Thyroid gland (tissue), 4 donors: Measurements from ENCODE around the gene EXOC4.

ENCODE experiments used
- POLR2A ChIP-seq, 2 donors: fragments of 450-650 bp; IDR thresholded peaks; one replicate each; pipeline ENCODE4 v1.6.1; 2017; ENCODE audit warnings: antibody characterized with exemption in 2 of 2, mild to moderate bottlenecking in 2 of 2, moderate library complexity in 1 of 2
- TF ChIP-seq, protein P1 (sequence below), 6 experiments: fragments of 200-600 bp in 3 of 6; fragments of 450-650 bp in 3 of 6; sonication (generic) in 3 of 6; IDR thresholded peaks; one replicate each; pipeline ENCODE4 v1.5.1; 2016 to 2019; ENCODE audit warnings: antibody characterized with exemption in 6 of 6, mild to moderate bottlenecking in 2 of 6, inconsistent platforms in 1 of 6, moderate library complexity in 1 of 6

DNA sequence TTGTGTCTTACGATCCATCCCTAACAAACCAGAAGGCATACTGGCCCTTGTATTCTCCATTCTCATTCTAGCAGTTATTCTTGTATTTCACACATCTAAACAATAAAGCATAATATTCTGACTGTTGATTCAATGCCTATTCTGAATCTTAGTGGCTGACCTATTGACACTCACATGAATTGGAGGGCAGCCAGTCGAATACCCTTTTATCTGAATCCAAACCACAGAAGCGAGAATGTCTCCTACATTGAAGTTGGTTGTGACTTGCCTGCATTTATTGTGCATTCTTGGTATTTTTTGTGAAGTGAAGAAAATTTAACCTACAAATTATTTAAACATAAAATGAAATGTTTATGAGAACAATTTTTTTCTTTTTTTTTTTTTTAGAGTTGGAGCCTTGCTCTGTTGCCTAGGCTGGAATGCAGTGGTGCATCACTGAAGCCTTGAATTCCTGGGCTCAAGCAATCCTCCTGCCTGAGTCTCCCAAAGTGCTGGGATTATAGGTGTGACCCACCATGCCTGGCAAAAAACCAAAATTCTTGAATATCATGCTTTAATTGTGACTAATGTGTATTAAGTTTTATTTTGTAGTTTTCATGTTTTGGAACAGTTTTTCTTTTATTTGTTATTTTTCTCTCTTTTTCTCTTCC is 22.7 kb downstream of the EXOC4 start:
- TF ChIP-seq, protein P1, sequence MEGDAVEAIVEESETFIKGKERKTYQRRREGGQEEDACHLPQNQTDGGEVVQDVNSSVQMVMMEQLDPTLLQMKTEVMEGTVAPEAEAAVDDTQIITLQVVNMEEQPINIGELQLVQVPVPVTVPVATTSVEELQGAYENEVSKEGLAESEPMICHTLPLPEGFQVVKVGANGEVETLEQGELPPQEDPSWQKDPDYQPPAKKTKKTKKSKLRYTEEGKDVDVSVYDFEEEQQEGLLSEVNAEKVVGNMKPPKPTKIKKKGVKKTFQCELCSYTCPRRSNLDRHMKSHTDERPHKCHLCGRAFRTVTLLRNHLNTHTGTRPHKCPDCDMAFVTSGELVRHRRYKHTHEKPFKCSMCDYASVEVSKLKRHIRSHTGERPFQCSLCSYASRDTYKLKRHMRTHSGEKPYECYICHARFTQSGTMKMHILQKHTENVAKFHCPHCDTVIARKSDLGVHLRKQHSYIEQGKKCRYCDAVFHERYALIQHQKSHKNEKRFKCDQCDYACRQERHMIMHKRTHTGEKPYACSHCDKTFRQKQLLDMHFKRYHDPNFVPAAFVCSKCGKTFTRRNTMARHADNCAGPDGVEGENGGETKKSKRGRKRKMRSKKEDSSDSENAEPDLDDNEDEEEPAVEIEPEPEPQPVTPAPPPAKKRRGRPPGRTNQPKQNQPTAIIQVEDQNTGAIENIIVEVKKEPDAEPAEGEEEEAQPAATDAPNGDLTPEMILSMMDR (IDR thresholded peaks at IDR 0.05): no peak
- no peak for TF ChIP-seq POLR2A (IDR thresholded peaks at IDR 0.05)
